SK-N-SH (cell line): ENCODE results near the gene PLB1. TPM values are rescaled to one million over a fixed set of nuclear protein-coding genes. Genes with fewer than 3 reads are reported as not detected.

Experiments used
- CTCF ChIA-PET: fragments of 300-600, 350-600 bp; formaldehyde crosslinking; extraction: SDS; loops from one replicate; lab custom pipeline; 2021; lab: Yijun Ruan, JAX
- POLR2A ChIA-PET: fragments of 350-600 bp; sonication (Branson Sonifier 250); formaldehyde crosslinking; extraction: SDS; loops from one replicate; lab custom pipeline; 2020; ENCODE audit warnings: antibody characterized with exemption, inconsistent platforms; lab: Yijun Ruan, JAX
- DNase-seq: peaks from one replicate; pipeline ENCODE4 v3.0.0; 2012
- H2AFZ ChIP-seq: fragments of 200-600 bp; sonication (generic); 2 replicates; pipeline ENCODE4 v1.8.1; 2016; ENCODE audit warnings: antibody characterized with exemption, mild to moderate bottlenecking, low read depth
- H3F3A ChIP-seq: fragments of 200-600 bp; sonication (generic); replicated peaks from 2 replicates; pipeline ENCODE3; 2016; ENCODE audit warnings: antibody characterized with exemption, mild to moderate bottlenecking; ENCODE audit not compliant: insufficient read depth
- H3K27ac ChIP-seq, 2 experiments: fragments of 200-500 bp in 1 of 2; fragments of 200-600 bp in 1 of 2; sonication (Bioruptor generic) in 1 of 2; sonication (generic), shearing (Covaris generic) in 1 of 2; 2 replicates each; pipeline versions ENCODE4 v1.5.1 to v1.6.1; 2014 to 2016; ENCODE audit warnings: low read depth in 2 of 2, inconsistent platforms in 1 of 2, low read length in 1 of 2, mild to moderate bottlenecking in 1 of 2, mixed read lengths in 1 of 2
- H3K27me3 ChIP-seq: fragments of 200-600 bp; sonication (generic), shearing (Covaris generic); 2 replicates; pipeline ENCODE4 v1.6.1; 2016; ENCODE audit warnings: mixed run types; ENCODE audit not compliant: insufficient read depth
- H3K36me3 ChIP-seq, 2 experiments: fragments of 200-500 bp in 1 of 2; fragments of 200-600 bp in 1 of 2; sonication (Bioruptor generic) in 1 of 2; sonication (generic) in 1 of 2; replicated peaks in 1 of 2; 2 replicates each; pipeline versions ENCODE3 to v1.5.1; 2014 to 2016; ENCODE audit warnings: low read length in 1 of 2, mild to moderate bottlenecking in 1 of 2; ENCODE audit not compliant: insufficient read depth in 2 of 2, control insufficient read depth in 1 of 2
- H3K4me1 ChIP-seq, 2 experiments: fragments of 200-500 bp in 1 of 2; fragments of 200-600 bp in 1 of 2; sonication (Bioruptor generic) in 1 of 2; sonication (generic), shearing (Covaris generic) in 1 of 2; 2 replicates each; pipeline versions ENCODE4 v1.5.1 to v1.6.1; 2014 to 2016; ENCODE audit warnings: low read depth in 1 of 2, low read length in 1 of 2, mixed run types in 1 of 2; ENCODE audit not compliant: insufficient read depth in 2 of 2, control insufficient read depth in 1 of 2
- H3K4me2 ChIP-seq: fragments of 200-600 bp; sonication (generic), shearing (Covaris generic); 2 replicates; pipeline ENCODE4 v1.6.1; 2017; ENCODE audit warnings: mixed run types
- H3K4me3 ChIP-seq, 2 experiments: fragments of 200-500 bp in 1 of 2; fragments of 200-600 bp in 1 of 2; sonication (Bioruptor generic) in 1 of 2; sonication (generic), shearing (Covaris generic) in 1 of 2; 2 replicates each; pipeline versions ENCODE4 v1.5.1 to v1.8.1; 2014 to 2016; ENCODE audit warnings: low read depth in 2 of 2, inconsistent platforms in 1 of 2, low read length in 1 of 2, mild to moderate bottlenecking in 1 of 2, mixed read lengths in 1 of 2, moderate library complexity in 1 of 2
- H3K79me2 ChIP-seq: fragments of 200-600 bp; sonication (generic); 2 replicates; pipeline ENCODE4 v1.8.1; 2017; ENCODE audit warnings: mild to moderate bottlenecking; ENCODE audit not compliant: insufficient read depth
- H3K9ac ChIP-seq: fragments of 200-600 bp; sonication (generic); 2 replicates; pipeline ENCODE4 v1.6.1; 2017; ENCODE audit warnings: mixed run types
- H3K9me2 ChIP-seq: fragments of 200-600 bp; sonication (generic); 2 replicates; pipeline ENCODE4 v1.6.1; 2017; ENCODE audit warnings: mixed run types
- H3K9me3 ChIP-seq: fragments of 200-600 bp; sonication (generic); 2 replicates; pipeline ENCODE4 v1.6.1; 2017; ENCODE audit warnings: mixed run types, mild to moderate bottlenecking, moderate library complexity
- H4K20me1 ChIP-seq: fragments of 200-600 bp; sonication (generic); 2 replicates; pipeline ENCODE4 v1.6.1; 2017; ENCODE audit warnings: mild to moderate bottlenecking, mixed run types; ENCODE audit not compliant: insufficient read depth
- CHD2 ChIP-seq: fragments of 150-350 bp; IDR thresholded peaks from 2 replicates; pipeline ENCODE4 v1.6.1; 2018; ENCODE audit warnings: low read length; ENCODE audit not compliant: partially characterized antibody
- MEF2A ChIP-seq: IDR thresholded peaks from 2 replicates; pipeline ENCODE4 v1.4.0; 2012; ENCODE audit warnings: low read depth, borderline replicate concordance
- NFIC ChIP-seq: IDR thresholded peaks from 2 replicates; pipeline ENCODE4 v1.4.0; 2012; ENCODE audit warnings: borderline replicate concordance
- PBX3 ChIP-seq: IDR thresholded peaks from 2 replicates; pipeline ENCODE4; 2012
- POLR2AphosphoS5 ChIP-seq: IDR thresholded peaks from 2 replicates; pipeline ENCODE4 v1.6.1; 2012; ENCODE audit warnings: low read depth, low read length
- RCOR1 ChIP-seq: fragments of 150-350 bp; IDR thresholded peaks from 2 replicates; pipeline ENCODE4 v1.6.1; 2017; ENCODE audit warnings: antibody characterized with exemption, low read length
- REST ChIP-seq: IDR thresholded peaks from 2 replicates; pipeline ENCODE4 v1.6.1; 2012; ENCODE audit warnings: mild to moderate bottlenecking, low read depth, low read length, moderate library complexity
- SIN3A ChIP-seq: IDR thresholded peaks from 2 replicates; pipeline ENCODE4 v1.6.1; 2012; ENCODE audit warnings: low read depth, mild to moderate bottlenecking, low read length, moderate library complexity, borderline replicate concordance
- TAF1 ChIP-seq: IDR thresholded peaks from 2 replicates; pipeline ENCODE4 v1.6.1; 2012; ENCODE audit warnings: low read depth, mild to moderate bottlenecking, low read length, moderate library complexity, borderline replicate concordance
- USF1 ChIP-seq: IDR thresholded peaks from 2 replicates; pipeline ENCODE4 v1.4.0; 2012; ENCODE audit warnings: low read depth, borderline replicate concordance
- YY1 ChIP-seq: IDR thresholded peaks from 2 replicates; pipeline ENCODE4 v1.4.0; 2012; ENCODE audit warnings: low read depth, mild to moderate bottlenecking
- ZBTB33 ChIP-seq: IDR thresholded peaks from 2 replicates; pipeline ENCODE4 v1.4.0; 2012; ENCODE audit warnings: low read depth, borderline replicate concordance
- whole genome bisulfite sequencing: methylation state at CpG from one replicate; pipeline ENCODE4 v1.1.6; 2017; ENCODE audit warnings: low lambda C conversion rate; 5-methylcytosine and 5-hydroxymethylcytosine counted together
- polyA plus RNA-seq, 3 experiments: library from polyadenylated mRNA; depleted of rRNA; stranded (reverse); fragments of >200 nt; gene quantifications; 2 replicates each; pipeline ENCODE4 v1.2.3, GENCODE V29; 2012

The PLB1 gene
- polyA plus RNA-seq, 1 of the 3 experiments (the other 2 are of a cell fraction), result 0.10 TPM

- no peak for DNase-seq
- Histone ChIP-seq H3K4me3 (no peak overlapping the region), H3K27ac (no peak overlapping the region), H3K79me2 (no peaks in the 10 kb centered on the region), H3K9me2 (no peaks in the 10 kb centered on the region), H3K36me3 (no peaks in the 10 kb centered on the region), H3K9ac (no peak overlapping the region), H4K20me1 (no peaks in the 10 kb centered on the region), H3K4me2 (no peak overlapping the region), H3K9me3 (no peaks in the 10 kb centered on the region), H3F3A (no peaks in the 10 kb centered on the region), H2AFZ (no peak overlapping the region), H3K4me1 (peaks cover 0 to 2% of the 10 kb centered on the region in 2 experiments; a peak in 1 of 4 replicates), H3K27me3 (no peaks in the 10 kb centered on the region)
- CTCF ChIA-PET, result no interaction called here
- POLR2A ChIA-PET, result no interaction called here
- no peak for TF ChIP-seq YY1
- TF ChIP-seq NFIC, result no peak
- TF ChIP-seq MEF2A, result no peak
- TF ChIP-seq SIN3A, result no peak
- no peak for TF ChIP-seq REST
- TF ChIP-seq ZBTB33, result no peak
- TF ChIP-seq TAF1, result no peak
- no peak for TF ChIP-seq PBX3
- TF ChIP-seq RCOR1, result no peak
- TF ChIP-seq POLR2AphosphoS5, result no peak
- TF ChIP-seq CHD2, result no peak
- no peak for TF ChIP-seq USF1
- 79% methylated on average over 2 of the region's 2 CpGs for WGBS
Measured at GRCh38 chr2:28477087-28477486, 18.8 kb upstream of the PLB1 start.
